Lung (tissue), 12 donors: ENCODE results near the gene ZNF329. TPM values are rescaled to one million over a fixed set of nuclear protein-coding genes. Genes with fewer than 3 reads are reported as not detected.
A peak's percentile ranks its signal among the peaks of the same experiment; 100 is the strongest.

ENCODE experiments used
- ATAC-seq: fragments of 200-7000 bp; cut with Tn5 transposase; one replicate; pipeline ENCODE4 v1.9.1; 2020; ENCODE audit warnings: moderate number of reproducible peaks; ENCODE audit not compliant: insufficient read depth, low FRiP score
- DNase-seq, 3 donors: peaks; one replicate each; pipeline ENCODE4 v3.0.0-alpha.2; 2013 to 2017
- H3K27ac ChIP-seq, 2 donors: one replicate each; pipeline ENCODE4 v1.5.1; 2013; ENCODE audit warnings: mild to moderate bottlenecking in 2 of 2, moderate library complexity in 2 of 2, control low read depth in 1 of 2, inconsistent platforms in 1 of 2, low read depth in 1 of 2, low read length in 1 of 2
- H3K27me3 ChIP-seq, 3 donors: one replicate each; pipeline ENCODE4 v1.5.1; 2013; ENCODE audit warnings: low read length in 2 of 3; ENCODE audit not compliant: control insufficient read depth in 3 of 3, insufficient read depth in 3 of 3
- H3K36me3 ChIP-seq, 4 donors: one replicate each; pipeline ENCODE4 v1.5.1; 2013; ENCODE audit warnings: low read length in 4 of 4, mild to moderate bottlenecking in 1 of 4, moderate library complexity in 1 of 4; ENCODE audit not compliant: control insufficient read depth in 4 of 4, insufficient read depth in 4 of 4
- H3K4me1 ChIP-seq, 5 donors: one replicate each; pipeline ENCODE4 v1.5.1; 2013; ENCODE audit warnings: low read length in 5 of 5, mild to moderate bottlenecking in 2 of 5, moderate library complexity in 1 of 5; ENCODE audit not compliant: control insufficient read depth in 5 of 5, insufficient read depth in 5 of 5
- H3K4me3 ChIP-seq: one replicate; pipeline ENCODE4 v1.5.1; 2013; ENCODE audit warnings: mild to moderate bottlenecking, control low read depth, moderate library complexity
- H3K9ac ChIP-seq, 2 donors: one replicate each; pipeline ENCODE4 v1.5.1; 2013; ENCODE audit warnings: low read length in 2 of 2, control low read depth in 1 of 2; ENCODE audit not compliant: insufficient read depth in 1 of 2
- H3K9me3 ChIP-seq, 4 donors: one replicate each; pipeline ENCODE4 v1.5.1; 2013; ENCODE audit warnings: low read length in 3 of 4, mild to moderate bottlenecking in 1 of 4, moderate library complexity in 1 of 4; ENCODE audit not compliant: control insufficient read depth in 4 of 4, insufficient read depth in 3 of 4
- WGBS, 2 donors: extraction: QIAGEN DNeasy Blood & Tissue Kit; methylation state at CpG; one replicate each; pipeline ENCODE4 v1.1.7; 2013; 5-methylcytosine and 5-hydroxymethylcytosine counted together
- polyA plus RNA-seq, 2 donors: library from polyadenylated mRNA; stranded (reverse); fragments of 200-250 nt; gene quantifications; one replicate each; pipeline ENCODE4 v1.2.1, GENCODE V29; 2013
- total RNA-seq, 2 donors: library from RNA; depleted of rRNA in 1 of 2; stranded (reverse); fragments of >200 nt in 1 of 2; gene quantifications; one replicate each; pipeline ENCODE4 v1.2.1, GENCODE V29; 2014 to 2021
- TF ChIP-seq, protein P1 (sequence below): IDR thresholded peaks from 2 replicates; pipeline ENCODE4 v1.5.1; 2012; ENCODE audit warnings: mild to moderate bottlenecking; ENCODE audit errors: control extremely low read depth, extremely low read depth
- donor health status: control.
- donor health status: control.
- donor health status: Bipolar disorder and iron deficiency.
- donor health status: healthy.
- donor health status: DM: yes; HTN: yes; CAD: no.

The ZNF329 gene
- total and polyA plus RNA-seq, 4 donors, result 2.3 to 20.0 (median 6.5) TPM

DNA sequence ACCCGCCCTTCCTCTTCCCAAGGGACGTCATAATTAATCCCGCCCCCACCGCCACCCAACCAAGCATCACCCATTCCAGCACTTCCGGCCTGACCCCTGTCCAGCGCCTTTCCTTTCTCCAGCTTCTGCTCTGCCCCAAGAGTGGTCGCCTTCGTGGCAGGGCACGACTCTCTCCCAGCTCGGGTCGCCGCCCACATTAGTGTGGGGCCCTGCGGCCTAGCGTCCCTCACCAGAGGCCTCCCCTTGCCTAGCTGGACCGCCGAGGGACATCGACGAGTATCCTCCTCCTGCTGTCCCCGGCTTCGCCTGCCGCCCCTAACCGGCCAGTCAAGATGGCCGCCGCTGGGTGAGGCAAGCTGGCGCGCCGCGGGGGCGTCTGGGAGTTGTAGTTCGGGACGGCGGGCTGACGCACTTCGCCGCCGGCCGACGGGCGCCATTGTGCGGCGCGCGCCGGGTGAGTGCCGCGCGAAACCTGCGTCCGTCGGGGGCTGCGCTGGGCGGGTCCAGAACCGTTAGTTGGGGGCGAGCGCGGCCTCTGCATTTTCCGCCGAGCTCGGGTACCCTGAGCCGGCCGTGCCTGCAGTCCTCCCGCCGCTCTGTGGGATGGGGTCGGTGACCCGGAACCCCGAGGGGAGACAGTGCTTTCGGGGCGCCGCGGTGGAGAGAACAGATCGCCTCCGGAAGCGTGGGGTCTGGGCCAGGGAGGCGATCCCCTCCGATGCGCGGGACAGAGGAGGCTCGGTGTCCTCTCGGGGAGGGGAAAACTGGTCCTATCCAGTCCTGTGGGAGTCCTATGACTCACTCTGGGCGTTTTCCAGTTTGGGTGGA, 32.6 kb upstream of the ZNF329 start, which contains the start of gene ZNF274:
Gene ZNF274 (plus strand): TSS at position 73 of the 828 bp plus-strand sequence. CDS start 905 bp downstream, outside the sequence.
- peaks cover 26 to 50% (median 29%) of the 10 kb centered on the region in 4 donors for H3K36me3 ChIP-seq
- H3K9ac ChIP-seq, result peak within 1 kb of the TSS; percentile 89 to 99
- ATAC-seq (peak; percentile 93), DNase-seq (peak; percentile 94 to 97 (median 96))
- WGBS, 2 donors, result 1% methylated on average over 66 to 80 of the region's 80 CpGs
- H3K27ac ChIP-seq, result peak within 1 kb of the TSS; percentile 99
- H3K27me3 ChIP-seq, result no peaks in the 10 kb centered on the region
- H3K9me3 ChIP-seq, result peaks cover 0 to 72% (median 38%) of the 10 kb centered on the region in 4 donors
- H3K4me3 ChIP-seq, result peak within 1 kb of the TSS; percentile 90
- TF ChIP-seq, protein P1, sequence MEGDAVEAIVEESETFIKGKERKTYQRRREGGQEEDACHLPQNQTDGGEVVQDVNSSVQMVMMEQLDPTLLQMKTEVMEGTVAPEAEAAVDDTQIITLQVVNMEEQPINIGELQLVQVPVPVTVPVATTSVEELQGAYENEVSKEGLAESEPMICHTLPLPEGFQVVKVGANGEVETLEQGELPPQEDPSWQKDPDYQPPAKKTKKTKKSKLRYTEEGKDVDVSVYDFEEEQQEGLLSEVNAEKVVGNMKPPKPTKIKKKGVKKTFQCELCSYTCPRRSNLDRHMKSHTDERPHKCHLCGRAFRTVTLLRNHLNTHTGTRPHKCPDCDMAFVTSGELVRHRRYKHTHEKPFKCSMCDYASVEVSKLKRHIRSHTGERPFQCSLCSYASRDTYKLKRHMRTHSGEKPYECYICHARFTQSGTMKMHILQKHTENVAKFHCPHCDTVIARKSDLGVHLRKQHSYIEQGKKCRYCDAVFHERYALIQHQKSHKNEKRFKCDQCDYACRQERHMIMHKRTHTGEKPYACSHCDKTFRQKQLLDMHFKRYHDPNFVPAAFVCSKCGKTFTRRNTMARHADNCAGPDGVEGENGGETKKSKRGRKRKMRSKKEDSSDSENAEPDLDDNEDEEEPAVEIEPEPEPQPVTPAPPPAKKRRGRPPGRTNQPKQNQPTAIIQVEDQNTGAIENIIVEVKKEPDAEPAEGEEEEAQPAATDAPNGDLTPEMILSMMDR, result no peak
- peaks cover 0 to 2% (median 0%) of the 10 kb centered on the region in 5 donors for H3K4me1 ChIP-seq

DNA sequence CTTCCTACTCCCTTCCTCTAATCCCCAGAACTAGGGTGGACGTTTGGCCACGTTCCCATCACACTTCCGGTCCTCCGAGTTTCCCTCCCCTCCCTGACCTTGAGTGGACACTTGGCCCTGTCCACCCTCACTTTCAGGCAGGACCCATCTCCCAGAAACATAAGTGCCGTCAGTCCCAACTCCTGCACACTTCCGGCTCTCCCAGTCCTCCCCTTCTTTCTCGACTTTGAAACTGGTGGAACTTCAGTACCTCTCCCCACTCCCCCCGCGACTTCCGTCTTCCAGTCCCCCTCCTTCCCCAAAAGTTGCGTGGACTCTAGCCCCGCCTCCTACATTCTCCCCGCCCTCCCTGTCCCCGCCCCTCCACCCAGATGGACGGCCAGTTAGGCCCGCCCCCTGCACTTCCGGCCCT, 32.0 kb upstream of the ZNF329 start:
- Histone ChIP-seq H3K4me3 (peak overlapping the region; percentile 90), H3K36me3 (peaks cover 25 to 50% (median 27%) of the 10 kb centered on the region in 4 donors), H3K9me3 (peaks cover 3 to 71% (median 38%) of the 10 kb centered on the region in 4 donors), H3K9ac (peak overlapping the region in 1 of 2 donors; percentile 97), H3K27ac (peak overlapping the region; percentile 78 to 99), H3K27me3 (no peaks in the 10 kb centered on the region), H3K4me1 (peaks cover 0 to 2% (median 0%) of the 10 kb centered on the region in 5 donors)
- no peak for DNase-seq
- 3 to 5% methylated on average over 17 of the region's 17 CpGs for WGBS, 2 donors
- peak; percentile 79 for ATAC-seq
- TF ChIP-seq, protein P1, result no peak

DNA sequence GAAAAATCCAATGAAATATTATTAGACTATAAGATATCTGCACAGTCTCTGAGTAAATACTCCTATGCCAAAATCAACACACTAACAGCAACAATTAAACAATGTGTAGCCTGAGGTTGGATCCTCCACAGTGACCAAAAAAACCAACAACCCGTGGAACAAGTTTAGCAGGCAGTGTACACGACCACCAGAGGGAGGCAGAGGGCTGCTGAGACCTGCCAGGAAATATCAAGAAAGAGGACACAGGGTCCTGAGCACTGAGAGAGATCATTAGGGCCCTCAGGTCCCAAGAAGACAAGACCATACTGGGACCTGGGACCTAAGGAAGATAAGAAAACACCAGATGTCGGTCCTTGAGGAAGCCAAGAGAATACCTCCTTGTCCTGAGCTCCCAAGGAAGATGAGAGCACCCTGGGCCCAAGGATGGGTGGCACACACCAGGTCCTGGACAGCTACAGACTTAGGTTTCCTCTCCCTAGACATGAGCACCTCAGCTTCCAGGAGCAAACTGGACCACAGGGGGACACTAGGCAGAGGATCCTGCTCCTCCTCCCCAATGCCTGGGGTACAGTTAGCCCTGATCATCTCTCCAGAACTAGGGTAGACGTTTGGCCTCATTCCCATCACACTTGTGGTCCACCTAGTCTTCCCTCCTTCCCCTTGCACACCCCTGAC, 31.4 kb upstream of the ZNF329 start:
- peak overlapping the region; percentile 78 to 99 for H3K27ac ChIP-seq
- no peak for ATAC-seq
- DNase-seq, result peak; percentile 22 to 29 (median 23)
- H3K36me3 ChIP-seq, result peaks cover 21 to 44% (median 23%) of the 10 kb centered on the region in 4 donors
- TF ChIP-seq, protein P1, result peak; percentile 4
- H3K4me3 ChIP-seq, result peak overlapping the region; percentile 12
- H3K9ac ChIP-seq, result no peak overlapping the region
- H3K9me3 ChIP-seq, result peaks cover 3 to 67% (median 36%) of the 10 kb centered on the region in 4 donors
- no peaks in the 10 kb centered on the region for H3K27me3 ChIP-seq
- peaks cover 0 to 2% (median 0%) of the 10 kb centered on the region in 5 donors for H3K4me1 ChIP-seq
- 45 to 55% methylated on average over 4 of the region's 4 CpGs for WGBS, 2 donors
